HL-60/S4 treated with retinoic acid at 250 ng/mL for 4 days and 3 days (cell line): ENCODE measurements around the gene NECTIN4.

Source experiments
- in situ Hi-C: fragments of 300-500 bp; cut with MboI; formaldehyde crosslinking; loops from 2 replicates; pipeline ENCODE4 v1.7.0; 2022; ENCODE audit warnings: low sequenced_read_pairs

Gene NECTIN4

DNA sequence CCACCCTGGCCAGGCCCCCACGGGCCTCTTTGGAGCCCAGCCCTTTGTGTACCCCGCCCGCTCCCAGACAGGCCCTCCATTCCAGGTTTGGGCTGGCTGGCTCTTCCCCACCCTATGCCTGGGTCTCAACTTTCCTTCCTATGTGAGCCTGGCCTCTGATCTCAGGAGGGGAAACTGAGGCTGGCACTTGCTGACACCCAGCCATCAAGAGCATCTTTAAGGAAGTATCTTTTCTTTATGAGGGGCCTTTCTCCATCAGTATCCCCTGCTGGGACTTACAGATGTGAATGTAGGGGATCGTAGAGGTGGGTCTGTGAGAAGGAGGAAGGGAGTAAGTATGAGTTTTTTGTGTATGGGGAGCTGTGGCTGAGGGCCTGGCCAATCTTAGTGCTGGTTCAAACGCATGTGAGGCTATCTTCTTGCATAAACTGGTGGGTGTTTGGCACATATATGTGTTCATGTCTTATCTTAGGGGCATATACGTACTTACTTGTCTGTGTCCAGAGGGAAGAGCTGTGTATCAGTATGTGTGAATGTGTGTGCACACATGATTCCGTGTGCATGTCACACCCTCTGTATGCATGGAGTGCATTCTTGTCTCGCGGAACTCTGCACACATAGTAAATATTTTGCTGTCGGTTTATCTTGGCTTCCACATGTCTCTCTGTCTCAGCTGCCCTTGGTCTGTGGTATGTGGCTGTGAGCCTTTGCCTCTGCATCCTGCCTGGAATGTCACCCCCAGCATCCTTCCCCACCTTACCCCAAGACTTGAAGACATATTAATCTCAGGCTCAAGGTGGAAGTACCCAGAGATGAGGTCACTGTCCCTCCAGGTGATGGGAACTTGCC lies 5.4 kb downstream of the NECTIN4 start:
- in situ Hi-C loops, result no loop called here

- in situ Hi-C loops, result no loop called here
Observed at GRCh38 chr1:161082996-161083747, 6.2 kb downstream of the NECTIN4 start.

DNA sequence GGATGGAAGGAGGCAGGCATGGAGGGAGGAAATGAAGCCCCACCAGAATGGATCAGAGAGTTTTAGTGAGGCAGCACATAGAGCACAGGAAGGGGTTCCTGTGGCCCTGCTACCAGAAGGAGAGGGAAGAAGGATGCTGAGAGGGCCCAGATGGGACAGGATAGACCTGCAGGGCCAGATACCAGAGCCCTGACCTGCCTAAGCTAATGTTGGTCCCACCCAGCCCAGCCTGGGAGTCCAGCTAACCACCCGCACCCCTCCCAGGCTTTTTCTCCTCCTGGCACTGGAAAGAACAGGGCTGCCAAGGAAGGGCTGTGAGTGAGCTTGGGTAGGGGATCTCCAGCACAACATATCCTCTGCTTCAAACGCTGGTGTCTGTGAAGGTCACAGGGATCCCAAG lies 6.9 kb downstream of the NECTIN4 start:
- in situ Hi-C loops, result no loop called here

- in situ Hi-C loops, result no loop called here
Observed at GRCh38 chr1:161081519-161081918, 7.8 kb downstream of the NECTIN4 start.

DNA sequence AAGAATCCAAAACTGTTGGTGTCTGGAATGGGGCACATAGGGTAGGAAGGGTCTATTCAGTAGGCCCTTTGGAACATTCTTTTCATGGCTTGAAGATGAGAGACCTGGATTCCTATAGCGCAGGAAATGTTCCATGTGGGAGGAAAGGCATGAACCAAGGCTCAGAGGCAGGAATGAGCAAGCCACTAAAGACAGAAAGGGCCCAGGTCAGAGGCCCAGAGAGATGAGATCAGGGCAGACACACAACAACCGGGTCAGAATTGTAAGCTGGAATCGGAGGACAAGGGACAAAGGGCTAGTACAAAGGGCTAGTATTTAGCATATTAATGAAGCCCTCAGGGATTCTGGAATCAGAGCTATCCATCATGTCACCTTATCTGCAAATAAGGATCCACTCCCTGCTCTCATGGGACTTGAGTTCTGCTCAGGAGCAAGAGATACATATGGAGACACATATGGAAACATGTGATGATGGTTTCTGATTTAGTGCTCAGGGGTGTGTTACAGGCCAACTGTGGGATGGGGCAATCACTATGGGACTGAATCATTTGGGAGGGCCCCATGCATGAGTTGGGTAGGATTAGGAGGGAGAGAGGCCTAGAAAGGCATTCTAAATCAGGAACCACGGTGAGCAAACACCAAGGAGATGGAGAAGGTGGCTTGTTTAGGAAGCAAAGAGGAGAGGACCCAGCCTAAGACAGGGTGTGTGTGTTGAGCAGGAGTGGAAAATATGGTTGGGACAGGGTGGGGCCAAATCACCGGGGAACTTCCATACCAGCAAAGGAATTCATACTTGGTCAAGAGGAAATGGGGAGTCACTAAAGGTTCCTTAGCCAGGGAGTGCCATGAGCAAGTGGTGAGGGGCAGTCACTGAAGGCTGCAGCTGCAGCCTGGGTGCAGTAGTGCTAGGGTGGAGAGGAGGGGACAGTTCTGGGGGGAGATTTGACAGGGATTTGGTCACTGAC lies 8.6 kb downstream of the NECTIN4 start:
- in situ Hi-C loops, result no loop called here

DNA sequence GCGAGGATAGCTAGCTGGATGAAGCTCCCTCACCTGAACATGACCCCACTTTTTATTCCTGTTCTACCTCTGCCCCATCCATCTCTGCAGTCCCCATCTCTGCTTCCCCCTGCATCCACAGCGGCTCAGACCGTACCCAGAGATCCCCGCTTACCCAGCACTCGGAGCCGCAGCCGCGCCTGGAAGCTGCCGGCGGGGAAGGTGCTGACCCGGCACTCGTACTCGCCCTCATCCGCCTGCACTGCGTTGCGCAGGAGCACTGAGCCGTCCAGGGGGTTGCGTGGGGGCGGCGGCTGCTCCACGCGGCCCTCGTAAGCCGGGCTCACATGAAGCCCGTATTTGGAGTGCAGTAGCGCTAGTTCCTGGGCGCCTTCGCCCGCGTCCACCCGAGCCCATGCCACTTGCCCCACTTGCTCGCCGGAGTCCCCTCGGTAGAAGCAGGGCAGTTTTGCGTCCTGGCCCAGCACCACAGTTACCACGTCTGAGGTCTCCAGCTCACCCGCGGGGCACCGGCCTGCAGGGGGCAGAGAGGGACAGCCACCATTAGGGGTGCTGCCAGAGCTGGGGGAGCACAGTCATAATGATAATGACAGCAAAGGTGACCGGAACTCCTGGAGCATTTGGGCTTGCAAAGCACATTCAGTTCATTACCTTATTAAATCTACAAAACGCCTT lies 9.8 kb downstream of the NECTIN4 start:
- in situ Hi-C loops, result no loop called here

GRCh38 chr1:161077426-161077825 lies 11.9 kb downstream of the NECTIN4 start:
- in situ Hi-C loops, result no loop called here

- in situ Hi-C loops, result no loop called here
Observed at GRCh38 chr1:161076410-161076809, 12.9 kb downstream of the NECTIN4 start.

DNA sequence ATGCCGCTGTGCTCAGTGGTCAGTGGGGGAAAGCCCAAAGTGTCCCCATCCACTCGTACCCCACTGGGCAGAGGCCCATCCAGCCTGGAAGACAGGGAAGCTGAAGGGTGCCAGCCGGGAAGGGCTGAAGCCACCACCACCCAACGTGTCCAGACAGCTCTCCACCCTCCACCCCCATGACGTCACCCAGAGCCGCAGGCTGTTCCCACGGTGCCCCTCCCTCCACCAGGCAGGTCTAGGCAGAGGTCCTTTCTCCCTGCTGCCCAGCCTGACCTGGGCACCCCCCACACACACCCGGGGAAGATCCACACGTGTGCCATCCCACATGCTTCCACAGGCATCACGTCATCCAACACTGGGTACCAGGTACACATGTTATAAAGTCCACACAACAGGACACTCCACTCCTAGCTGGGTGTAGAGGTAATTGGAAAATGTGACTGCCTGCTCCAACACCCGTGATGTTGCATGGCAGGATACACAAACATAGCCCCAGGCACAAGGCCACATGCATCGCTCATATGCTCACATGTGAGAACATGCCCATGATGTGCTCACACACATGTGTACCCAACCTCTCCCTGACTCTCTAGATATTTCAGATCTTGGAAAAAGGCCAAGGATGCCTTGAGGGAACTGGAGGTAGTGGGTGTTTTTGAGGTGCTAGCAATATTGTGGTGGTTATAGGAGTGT lies 14.5 kb downstream of the NECTIN4 start:
- in situ Hi-C loops, result no loop called here

GRCh38 chr1:161073474-161074121 lies 15.8 kb downstream of the NECTIN4 start:
- in situ Hi-C loops, result no loop called here

- in situ Hi-C loops, result no loop called here
Observed at GRCh38 chr1:161072751-161073449, 16.5 kb downstream of the NECTIN4 start.

DNA sequence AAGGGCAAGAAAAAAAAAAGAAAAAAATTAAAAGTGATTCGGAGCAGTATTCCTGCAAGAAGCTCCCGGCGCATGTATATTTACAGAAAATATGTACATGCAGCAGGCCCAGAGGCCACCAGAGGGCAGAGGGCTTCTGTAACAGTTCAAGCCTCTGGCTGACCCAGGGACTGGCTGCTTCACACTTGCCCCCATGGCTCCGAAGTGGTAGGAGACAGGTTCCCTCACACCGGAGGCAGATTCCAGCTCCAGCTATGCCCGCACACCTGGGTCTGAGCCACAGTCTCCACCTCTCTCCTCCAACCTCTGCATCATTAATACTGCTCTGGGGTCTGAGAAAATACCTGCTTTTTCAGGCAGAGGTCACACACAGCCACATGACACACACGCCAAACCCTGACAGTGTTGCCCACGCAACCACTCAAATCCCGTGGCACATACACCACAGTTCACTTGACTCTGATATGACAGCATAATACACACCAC lies 17.4 kb downstream of the NECTIN4 start:
- in situ Hi-C loops, result no loop called here

- in situ Hi-C loops, result no loop called here
Observed at GRCh38 chr1:161070761-161071160, 18.6 kb downstream of the NECTIN4 start.

DNA sequence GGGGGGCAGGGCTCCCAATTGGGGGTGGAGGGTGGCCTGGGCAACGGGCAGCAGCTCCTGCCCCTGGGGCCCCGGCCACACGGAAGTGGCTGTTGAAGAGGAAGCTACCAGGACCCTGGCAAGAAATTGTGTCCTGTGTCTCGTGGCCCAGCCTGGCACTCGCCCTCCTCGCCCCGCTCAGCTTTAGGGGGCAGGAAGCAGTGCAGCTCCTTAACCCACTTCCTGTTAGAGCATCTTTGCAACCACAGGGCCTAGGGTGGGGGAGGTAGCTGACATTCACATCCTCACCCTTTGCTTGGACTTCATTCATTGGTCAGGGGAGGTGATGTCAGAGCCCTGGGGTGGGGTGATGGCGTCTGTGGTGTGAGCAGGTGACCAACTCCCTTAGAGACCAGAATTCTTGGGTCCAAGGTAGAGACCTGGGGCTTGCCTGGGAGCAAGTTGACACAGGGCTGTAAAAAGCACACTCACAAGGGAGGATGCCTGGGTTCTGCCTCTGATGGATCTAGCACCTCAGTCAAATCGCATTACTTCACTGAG lies 19.6 kb downstream of the NECTIN4 start, which contains the start of gene ARHGAP30:
Gene ARHGAP30 (minus strand): TSS at position 161 of the 540 bp plus-strand sequence. CDS start 267 bp downstream, outside the sequence.
- in situ Hi-C loops, result no loop called here

- in situ Hi-C loops, result no loop called here
Observed at GRCh38 chr1:161069241-161069640, 20.1 kb downstream of the NECTIN4 start.

DNA sequence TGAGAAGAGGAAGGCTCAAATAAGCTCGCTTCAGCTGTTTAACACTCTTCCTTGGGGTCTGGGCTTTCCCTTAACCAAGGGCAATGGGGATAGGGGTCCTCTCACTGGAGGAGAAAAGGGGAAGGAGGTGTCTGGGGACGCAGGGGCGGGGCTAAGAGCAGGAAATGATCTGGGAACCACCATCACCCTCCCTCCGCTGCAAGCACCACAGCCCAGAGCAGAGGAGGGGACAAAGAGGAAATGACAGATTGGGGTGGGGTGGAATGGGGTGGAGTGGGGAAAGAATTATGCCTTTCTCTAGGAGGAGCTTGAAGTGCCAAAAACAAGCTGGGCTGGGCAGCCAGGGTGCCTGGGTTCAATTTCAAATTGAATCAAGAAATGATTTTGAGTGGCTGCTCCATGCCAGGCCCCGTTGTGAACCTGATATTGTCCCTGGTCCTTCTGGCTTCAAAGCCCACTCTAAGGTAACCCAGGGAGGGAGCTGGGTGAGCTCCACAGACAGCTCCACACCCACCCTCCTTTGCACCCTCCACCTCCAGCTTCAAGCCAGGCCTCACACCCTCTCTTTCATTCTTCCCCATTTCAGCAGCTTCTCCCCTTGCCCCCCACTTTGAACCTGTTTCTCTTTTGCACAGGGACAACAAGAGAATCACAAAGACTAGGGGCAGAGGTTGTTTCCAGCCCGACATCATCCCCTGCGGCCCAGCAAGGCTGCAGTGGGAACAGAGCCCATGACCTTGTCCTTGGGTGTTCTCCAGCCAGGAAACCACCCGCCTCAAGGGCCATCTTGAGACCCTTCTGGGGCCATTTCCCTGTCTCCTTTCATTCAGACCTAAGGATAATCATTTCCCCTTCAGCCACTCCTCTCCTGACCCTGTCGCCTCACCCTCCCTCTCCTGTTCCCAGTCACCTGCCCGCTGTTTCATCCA lies 20.8 kb downstream of the NECTIN4 start:
- in situ Hi-C loops, result no loop called here

- in situ Hi-C loops, result no loop called here
Observed at GRCh38 chr1:161066694-161067093, 22.7 kb downstream of the NECTIN4 start.
